ENCODE data around the gene GTF2E1.
"Not testable (repeated sequence)": the region's sequence is repeated elsewhere in the genome, so short reads cannot be mapped to it uniquely, and the experiment has no call there.

GTF2E1 gene

GRCh38 chr3:120742198-120742848 lies at the start of gene GTF2E1, which contains the start of gene RABL3:
Gene GTF2E1 (plus strand): TSS chr3:120742744. CDS start chr3:120750553, 7,809 bp downstream.
Gene RABL3 (minus strand): TSS chr3:120742516. CDS start chr3:120742507, 9 bp downstream.
- DNase-seq (ENCODE audit: low spot score) = peak; percentile 100

- DNase-seq (ENCODE audit: low spot score) = no peak
Measured at GRCh38 chr3:120693439-120694171, 48.9 kb upstream of the GTF2E1 start.

GRCh38 chr3:120699333-120699732 lies 43.2 kb upstream of the GTF2E1 start:
- no peak for DNase-seq (ENCODE audit: low spot score)

GRCh38 chr3:120705884-120706582 lies 36.5 kb upstream of the GTF2E1 start:
- no peak for DNase-seq (ENCODE audit: low spot score)

GRCh38 chr3:120706950-120707349 lies 35.6 kb upstream of the GTF2E1 start:
- no peak for DNase-seq (ENCODE audit: low spot score)

GRCh38 chr3:120708408-120708807 lies 34.1 kb upstream of the GTF2E1 start:
- no peak for DNase-seq (ENCODE audit: low spot score)

GRCh38 chr3:120710369-120710768 lies 32.2 kb upstream of the GTF2E1 start:
- no peak for DNase-seq (ENCODE audit: low spot score)

GRCh38 chr3:120713262-120713661 lies 29.3 kb upstream of the GTF2E1 start:
- no peak for DNase-seq (ENCODE audit: low spot score)

GRCh38 chr3:120719167-120719834 lies 23.2 kb upstream of the GTF2E1 start:
- DNase-seq (ENCODE audit: low spot score) = not testable (repeated sequence)

- DNase-seq (ENCODE audit: low spot score) = no peak
Measured at GRCh38 chr3:120726791-120727190, 15.8 kb upstream of the GTF2E1 start.

- DNase-seq (ENCODE audit: low spot score) = no peak
Measured at GRCh38 chr3:120730576-120731542, 11.7 kb upstream of the GTF2E1 start.

GRCh38 chr3:120738006-120738405 lies 4.5 kb upstream of the GTF2E1 start:
- DNase-seq (ENCODE audit: low spot score) = not testable (repeated sequence)

- DNase-seq (ENCODE audit: low spot score) = no peak
Measured at GRCh38 chr3:120741320-120741719, 1.2 kb upstream of the GTF2E1 start.

GRCh38 chr3:120741837-120742197 lies 727 bp upstream of the GTF2E1 start:
- no peak for DNase-seq (ENCODE audit: low spot score)

- no peak for DNase-seq (ENCODE audit: low spot score)
Measured at GRCh38 chr3:120742849-120743365, 363 bp downstream of the GTF2E1 start.

GRCh38 chr3:120743556-120744195 lies 1.1 kb downstream of the GTF2E1 start:
- no peak for DNase-seq (ENCODE audit: low spot score)

GRCh38 chr3:120745466-120745865 lies 2.9 kb downstream of the GTF2E1 start:
- DNase-seq (ENCODE audit: low spot score) = no peak

GRCh38 chr3:120749843-120750242 lies 7.3 kb downstream of the GTF2E1 start:
- no peak for DNase-seq (ENCODE audit: low spot score)

- DNase-seq (ENCODE audit: low spot score) = no peak
Measured at GRCh38 chr3:120752230-120752629, 9.7 kb downstream of the GTF2E1 start.

- DNase-seq (ENCODE audit: low spot score) = no peak
Measured at GRCh38 chr3:120752865-120753264, 10.3 kb downstream of the GTF2E1 start.
